Activated T-helper 17 cell treated with anti-CD3 and anti-CD28 coated beads, Interleukin-2, amount 50 U/mL, for 72 hours (primary cell): ENCODE measurements around the gene RRAS2. TPM values are rescaled to one million over a fixed set of nuclear protein-coding genes. Genes with fewer than 3 reads are reported as not detected.
"Not testable (repeated sequence)": the region's sequence is repeated elsewhere in the genome, so short reads cannot be mapped to it uniquely, and the experiment has no call there.

Source experiments
- ATAC-seq: fragments of 150-1000 bp; cut with Tn5 transposase; replicated peaks from 2 replicates; pipeline ENCODE4 v1.10.0; 2021; ENCODE audit warnings: mild to moderate bottlenecking, moderate library complexity
- H3K27ac Mint-ChIP-seq: one replicate; pipeline ENCODE4 v1.8.0; 2022; ENCODE audit warnings: mixed read lengths
- H3K27me3 Mint-ChIP-seq: one replicate; pipeline ENCODE4 v1.8.0; 2022; ENCODE audit warnings: mixed read lengths
- H3K36me3 Mint-ChIP-seq: one replicate; pipeline ENCODE4 v1.8.0; 2022; ENCODE audit warnings: low read depth, mild to moderate bottlenecking, mixed read lengths
- H3K4me1 Mint-ChIP-seq: one replicate; pipeline ENCODE4 v1.8.0; 2022; ENCODE audit warnings: mixed read lengths
- H3K4me3 Mint-ChIP-seq: one replicate; pipeline ENCODE4 v1.8.0; 2022; ENCODE audit warnings: mild to moderate bottlenecking, mixed read lengths
- H3K9me3 Mint-ChIP-seq: one replicate; pipeline ENCODE4 v1.8.0; 2022; ENCODE audit warnings: mixed read lengths
- total RNA-seq, 2 donors: library from RNA; stranded (reverse); gene quantifications; one replicate each; pipeline ENCODE4 v1.2.3, GENCODE V29; 2022

RRAS2 gene
- 10 to 100 TPM; 35.4 to 41.0 TPM for total RNA-seq

GRCh38 chr11:14358729-14359439, at the start of gene RRAS2:
TSS of gene RRAS2 (minus strand) at chr11:14359183. CDS start at chr11:14358870, 313 bp downstream.
- H3K4me3 Mint-ChIP-seq, result peak within 1 kb of the TSS; percentile 99
- peaks cover 17% of the 10 kb centered on the region for H3K36me3 Mint-ChIP-seq
- H3K4me1 Mint-ChIP-seq, result peaks cover 24% of the 10 kb centered on the region
- ATAC-seq, result peak; percentile 92
- peak within 1 kb of the TSS; percentile 98 for H3K27ac Mint-ChIP-seq
- no peaks in the 10 kb centered on the region for H3K27me3 Mint-ChIP-seq
- H3K9me3 Mint-ChIP-seq, result no peaks in the 10 kb centered on the region

DNA sequence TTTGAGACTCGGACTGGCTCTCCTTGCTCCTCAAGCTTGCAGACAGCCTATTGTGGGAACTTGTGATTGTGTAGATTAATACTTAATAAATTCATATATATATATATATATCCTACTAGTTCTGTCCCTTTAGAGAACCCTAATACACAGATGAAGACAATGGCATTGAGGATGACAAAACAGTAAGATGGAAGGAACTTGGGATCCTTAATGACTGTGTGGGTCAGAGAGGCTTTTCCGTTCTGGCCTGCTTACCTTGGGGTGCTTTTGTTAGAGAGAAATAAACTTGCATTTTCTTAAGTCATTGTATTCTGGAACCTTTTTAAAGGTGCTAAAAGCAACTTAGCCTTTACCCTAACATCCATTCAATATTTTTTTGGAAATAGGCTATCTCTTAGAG, 49.6 kb upstream of the RRAS2 start:
- Mint-ChIP-seq H3K27me3 (no peaks in the 10 kb centered on the region), H3K27ac (no peak overlapping the region), H3K4me1 (peaks cover 14% of the 10 kb centered on the region), H3K36me3 (no peaks in the 10 kb centered on the region), H3K9me3 (no peaks in the 10 kb centered on the region), H3K4me3 (no peak overlapping the region)
- no peak for ATAC-seq

DNA sequence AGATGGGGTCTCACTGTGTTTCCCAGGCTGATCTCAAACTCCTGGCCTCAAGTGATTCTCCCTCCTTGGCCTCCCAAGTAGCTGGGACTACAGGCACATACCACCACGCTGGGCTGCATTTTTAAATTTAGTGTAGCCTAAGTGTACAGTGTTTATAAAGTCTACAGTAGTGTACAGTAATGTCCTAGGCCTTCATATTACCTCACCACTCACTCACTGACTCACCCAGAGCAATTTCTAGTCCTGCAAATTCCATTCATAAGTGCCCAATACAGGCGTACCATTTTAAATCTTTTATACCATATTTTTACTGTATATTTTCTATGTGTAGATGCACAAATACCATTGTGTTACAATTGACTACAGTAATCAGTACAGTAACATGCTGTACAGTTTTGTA, 47.1 kb upstream of the RRAS2 start:
- H3K4me3 Mint-ChIP-seq, H3K4me1 Mint-ChIP-seq, ATAC-seq: not testable (repeated sequence)

GRCh38 chr11:14403528-14403927, 44.5 kb upstream of the RRAS2 start:
- not testable (repeated sequence) for H3K27me3 Mint-ChIP-seq, H3K4me3 Mint-ChIP-seq, H3K27ac Mint-ChIP-seq, ATAC-seq, H3K36me3 Mint-ChIP-seq, H3K9me3 Mint-ChIP-seq, H3K4me1 Mint-ChIP-seq

More for the DNA sequence above, 47.1 kb upstream of the RRAS2 start:
- not testable (repeated sequence) for H3K27me3 Mint-ChIP-seq, H3K27ac Mint-ChIP-seq, H3K36me3 Mint-ChIP-seq, H3K9me3 Mint-ChIP-seq

- Mint-ChIP-seq H3K27ac (no peak overlapping the region), H3K27me3 (no peaks in the 10 kb centered on the region), H3K4me3 (no peak overlapping the region), H3K4me1 (no peaks in the 10 kb centered on the region), H3K36me3 (no peaks in the 10 kb centered on the region), H3K9me3 (no peaks in the 10 kb centered on the region)
- ATAC-seq, result no peak
Observed at GRCh38 chr11:14399087-14399486, 40.1 kb upstream of the RRAS2 start.

- H3K9me3 Mint-ChIP-seq, result no peaks in the 10 kb centered on the region
- no peak overlapping the region for H3K4me3 Mint-ChIP-seq
- no peaks in the 10 kb centered on the region for H3K4me1 Mint-ChIP-seq
- H3K27me3 Mint-ChIP-seq, result no peaks in the 10 kb centered on the region
- no peaks in the 10 kb centered on the region for H3K36me3 Mint-ChIP-seq
- H3K27ac Mint-ChIP-seq, result no peak overlapping the region
- ATAC-seq, result no peak
Observed at GRCh38 chr11:14396273-14396672, 37.3 kb upstream of the RRAS2 start.

DNA sequence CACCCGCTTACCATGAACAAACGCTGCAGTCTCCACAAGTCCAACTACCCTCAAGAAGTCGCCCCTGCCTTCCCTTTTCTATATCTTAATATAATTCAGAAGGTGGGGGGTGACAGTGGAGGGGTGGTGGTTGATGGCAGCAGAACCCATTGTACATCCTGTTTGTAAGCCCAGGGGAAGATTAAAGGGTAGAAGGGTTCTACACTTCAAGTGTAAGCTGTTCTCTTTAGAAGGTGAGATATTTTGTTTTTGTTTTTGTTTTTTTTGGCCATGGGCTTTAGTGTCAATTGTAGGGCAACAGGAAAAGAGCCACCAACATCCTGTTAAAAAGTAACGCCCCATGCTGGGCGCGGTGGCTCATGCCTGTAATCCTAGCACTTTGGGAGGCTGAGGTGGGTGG, 34.9 kb upstream of the RRAS2 start:
- Mint-ChIP-seq H3K4me1 (no peaks in the 10 kb centered on the region), H3K4me3 (no peak overlapping the region), H3K27me3 (no peaks in the 10 kb centered on the region), H3K9me3 (no peaks in the 10 kb centered on the region), H3K27ac (no peak overlapping the region), H3K36me3 (no peaks in the 10 kb centered on the region)
- ATAC-seq, result no peak

DNA sequence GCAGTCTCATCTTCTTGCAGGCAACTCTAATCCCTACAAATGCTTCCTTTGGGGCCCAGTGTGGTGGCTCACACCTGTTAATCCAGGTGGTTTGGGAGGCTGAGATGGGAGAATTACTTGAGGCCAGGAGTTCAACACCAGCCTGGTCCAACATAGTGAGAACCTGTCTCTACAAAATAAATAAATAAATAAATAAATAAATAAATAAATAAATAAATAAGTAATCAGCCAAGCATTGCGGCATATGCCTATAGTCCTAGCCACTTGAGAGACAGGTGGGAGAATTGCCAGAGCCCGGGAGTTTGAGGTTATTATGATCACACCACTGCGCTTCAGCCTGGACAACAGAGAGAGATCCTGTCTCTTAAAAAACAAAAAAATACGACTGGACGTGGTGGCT, 34.1 kb upstream of the RRAS2 start:
- ATAC-seq, result no peak
- H3K27ac Mint-ChIP-seq, result no peak overlapping the region
- H3K4me1 Mint-ChIP-seq, result no peaks in the 10 kb centered on the region
- H3K4me3 Mint-ChIP-seq, result no peak overlapping the region
- H3K9me3 Mint-ChIP-seq, result no peaks in the 10 kb centered on the region
- no peaks in the 10 kb centered on the region for H3K36me3 Mint-ChIP-seq
- no peaks in the 10 kb centered on the region for H3K27me3 Mint-ChIP-seq

- H3K9me3 Mint-ChIP-seq, result no peaks in the 10 kb centered on the region
Observed at GRCh38 chr11:14390669-14391068, 31.7 kb upstream of the RRAS2 start.

GRCh38 chr11:14388352-14388751, 29.4 kb upstream of the RRAS2 start:
- Mint-ChIP-seq H3K36me3 (no peaks in the 10 kb centered on the region), H3K4me3 (no peak overlapping the region), H3K9me3 (no peaks in the 10 kb centered on the region), H3K27me3 (no peaks in the 10 kb centered on the region), H3K27ac (no peak overlapping the region), H3K4me1 (no peaks in the 10 kb centered on the region)
- ATAC-seq, result no peak

More at GRCh38 chr11:14390669-14391068, 31.7 kb upstream of the RRAS2 start:
- Mint-ChIP-seq H3K36me3 (no peaks in the 10 kb centered on the region), H3K27me3 (no peaks in the 10 kb centered on the region), H3K27ac (no peak overlapping the region), H3K4me3 (no peak overlapping the region), H3K4me1 (no peaks in the 10 kb centered on the region)
- ATAC-seq, result no peak

DNA sequence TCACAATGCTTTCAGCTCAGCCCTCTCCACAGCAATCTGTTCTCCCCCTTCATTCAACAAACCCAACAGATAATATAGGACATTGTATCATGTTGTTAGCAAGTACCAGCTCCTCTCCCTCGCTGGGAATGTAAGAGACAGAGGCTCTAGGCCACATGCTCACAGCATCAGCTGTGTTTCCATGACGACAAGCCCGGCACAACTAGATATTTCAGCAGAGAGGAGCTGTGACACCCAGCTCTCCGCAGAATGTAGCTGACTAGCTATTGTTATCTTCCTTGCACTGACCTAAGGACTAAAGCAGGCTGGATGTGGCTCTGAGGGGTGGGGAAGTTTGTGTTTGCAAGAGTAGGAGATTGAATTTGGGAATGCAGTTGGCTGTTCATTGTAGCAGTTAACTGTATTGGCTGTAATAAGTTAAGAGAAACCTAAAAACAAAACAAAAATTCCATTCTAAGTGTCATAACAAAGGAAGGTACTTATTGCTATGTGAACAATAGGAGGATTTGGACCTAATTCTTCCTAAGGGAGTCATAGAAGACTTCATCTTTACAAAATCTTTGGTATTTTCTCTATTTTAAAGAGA, 28.0 kb upstream of the RRAS2 start:
- H3K27me3 Mint-ChIP-seq, result peaks cover 7% of the 10 kb centered on the region
- no peaks in the 10 kb centered on the region for H3K36me3 Mint-ChIP-seq
- no peaks in the 10 kb centered on the region for H3K4me1 Mint-ChIP-seq
- H3K27ac Mint-ChIP-seq, result no peak overlapping the region
- H3K4me3 Mint-ChIP-seq, result no peak overlapping the region
- no peaks in the 10 kb centered on the region for H3K9me3 Mint-ChIP-seq
- ATAC-seq, result no peak

- Mint-ChIP-seq H3K27ac (no peak overlapping the region), H3K27me3 (peaks cover 13% of the 10 kb centered on the region), H3K4me1 (no peaks in the 10 kb centered on the region), H3K9me3 (no peaks in the 10 kb centered on the region), H3K36me3 (no peaks in the 10 kb centered on the region), H3K4me3 (no peak overlapping the region)
- ATAC-seq, result no peak
Observed at GRCh38 chr11:14386081-14386480, 27.1 kb upstream of the RRAS2 start.

- no peaks in the 10 kb centered on the region for H3K36me3 Mint-ChIP-seq
- H3K4me3 Mint-ChIP-seq, result no peak overlapping the region
- H3K4me1 Mint-ChIP-seq, result no peaks in the 10 kb centered on the region
- H3K27me3 Mint-ChIP-seq, result peaks cover 16% of the 10 kb centered on the region
- no peaks in the 10 kb centered on the region for H3K9me3 Mint-ChIP-seq
- no peak overlapping the region for H3K27ac Mint-ChIP-seq
- no peak for ATAC-seq
Observed at GRCh38 chr11:14384338-14384737, 25.4 kb upstream of the RRAS2 start.

DNA sequence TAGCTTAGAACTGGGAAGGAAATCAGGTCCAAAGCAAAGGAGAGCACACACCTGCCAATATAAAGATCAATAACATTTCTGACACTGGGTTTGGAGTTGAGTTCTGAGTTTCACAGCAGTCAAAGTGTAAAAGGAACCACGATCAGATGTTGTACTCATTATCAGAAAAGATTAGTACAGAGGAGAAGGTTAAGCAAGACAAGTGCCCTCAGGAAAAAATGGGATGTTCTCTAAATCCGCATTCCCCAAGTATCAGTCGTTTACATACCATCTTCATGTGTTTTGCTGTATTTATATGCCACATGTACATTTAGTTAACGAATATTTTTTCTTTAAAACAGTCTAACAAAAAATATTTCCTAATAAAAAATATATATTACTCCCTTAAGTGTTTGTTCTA, 23.0 kb upstream of the RRAS2 start:
- no peak overlapping the region for H3K27ac Mint-ChIP-seq
- no peaks in the 10 kb centered on the region for H3K4me1 Mint-ChIP-seq
- peaks cover 29% of the 10 kb centered on the region for H3K27me3 Mint-ChIP-seq
- peak overlapping the region; percentile 71 for H3K4me3 Mint-ChIP-seq
- no peaks in the 10 kb centered on the region for H3K9me3 Mint-ChIP-seq
- no peaks in the 10 kb centered on the region for H3K36me3 Mint-ChIP-seq
- ATAC-seq, result no peak

DNA sequence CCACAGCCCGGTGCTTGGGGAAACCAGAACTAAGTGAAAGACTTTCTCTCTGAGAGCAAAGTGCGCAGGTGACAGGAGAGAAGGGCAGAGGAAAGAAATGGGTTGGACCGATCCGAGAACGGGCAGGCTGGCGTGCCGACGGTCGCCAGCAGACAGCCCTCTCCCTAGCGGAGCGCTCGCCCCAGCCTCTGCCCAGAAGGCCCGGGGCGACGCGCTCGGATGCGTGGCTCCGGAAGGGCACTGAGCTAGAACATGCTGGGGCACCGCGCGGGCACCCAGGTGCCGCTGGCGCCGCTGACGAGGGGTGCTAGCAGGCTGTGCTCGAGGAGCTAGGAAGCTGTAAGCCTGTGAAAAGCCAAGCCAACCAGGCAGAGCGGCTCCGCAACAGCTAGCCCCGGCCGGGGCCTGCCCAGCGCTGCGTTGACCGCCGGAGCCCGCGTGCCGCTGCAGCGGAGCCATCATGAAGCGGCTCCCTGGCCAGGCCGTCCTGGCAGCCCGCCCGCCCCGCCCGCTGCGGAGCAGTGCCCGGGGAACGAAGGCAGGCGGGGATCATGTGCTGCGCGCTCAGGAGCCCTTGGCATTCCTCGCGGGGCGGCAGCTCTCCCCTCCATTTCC, 22.1 kb upstream of the RRAS2 start:
- Mint-ChIP-seq H3K36me3 (no peaks in the 10 kb centered on the region), H3K4me1 (no peaks in the 10 kb centered on the region), H3K4me3 (peak overlapping the region; percentile 71), H3K9me3 (no peaks in the 10 kb centered on the region), H3K27ac (peak overlapping the region; percentile 50), H3K27me3 (peaks cover 29% of the 10 kb centered on the region)
- ATAC-seq, result peak; percentile 95
